Hepatocyte (in vitro differentiated cells): Measurements from ENCODE around the gene RBFOX2. TPM values are rescaled to one million over a fixed set of nuclear protein-coding genes. Genes with fewer than 3 reads are reported as not detected.

ENCODE experiments used
- DNase-seq: peaks from one replicate; pipeline ENCODE4 v3.0.0-alpha.2; 2016; ENCODE audit warnings: low spot score
- H2AFZ ChIP-seq: fragments of 200-600 bp; sonication (generic); 2 replicates; pipeline ENCODE4 v1.6.0; 2016; ENCODE audit warnings: antibody characterized with exemption, mild to moderate bottlenecking
- H3K27ac ChIP-seq: fragments of 200-600 bp; sonication (generic); 2 replicates; pipeline ENCODE4 v1.5.1; 2016; ENCODE audit warnings: mild to moderate bottlenecking
- H3K27me3 ChIP-seq: fragments of 200-600 bp; sonication (generic); 2 replicates; pipeline ENCODE4 v1.6.1; 2016
- H3K36me3 ChIP-seq: fragments of 200-600 bp; sonication (generic); replicated peaks from 2 replicates; pipeline ENCODE4 v1.5.1; 2016; ENCODE audit warnings: low read depth; ENCODE audit not compliant: insufficient read depth
- H3K4me1 ChIP-seq: fragments of 200-600 bp; sonication (generic); 2 replicates; pipeline ENCODE4 v1.5.1; 2016; ENCODE audit warnings: mild to moderate bottlenecking, moderate library complexity; ENCODE audit not compliant: insufficient read depth
- H3K4me2 ChIP-seq: fragments of 200-600 bp; sonication (generic); 2 replicates; pipeline ENCODE4 v1.6.0; 2016
- H3K4me3 ChIP-seq: fragments of 200-600 bp; sonication (generic); 2 replicates; pipeline ENCODE4 v1.5.1; 2016; ENCODE audit warnings: mild to moderate bottlenecking
- H3K79me2 ChIP-seq: fragments of 200-600 bp; sonication (generic); 2 replicates; pipeline ENCODE4 v1.6.0; 2017; ENCODE audit warnings: mild to moderate bottlenecking
- H3K9me2 ChIP-seq: fragments of 200-600 bp; sonication (generic); replicated peaks from 2 replicates; pipeline ENCODE4 v1.6.0; 2017; ENCODE audit warnings: mild to moderate bottlenecking; ENCODE audit not compliant: insufficient read depth
- H3K9me3 ChIP-seq: fragments of 200-600 bp; sonication (generic); 2 replicates; pipeline ENCODE4 v1.5.1; 2016; ENCODE audit warnings: low read depth, mild to moderate bottlenecking
- H4K20me1 ChIP-seq: fragments of 200-600 bp; sonication (generic); 2 replicates; pipeline ENCODE4 v1.6.0; 2016; ENCODE audit warnings: mild to moderate bottlenecking; ENCODE audit not compliant: insufficient read depth, poor library complexity, severe bottlenecking
- EZH2 ChIP-seq: fragments of 200-600 bp; sonication (generic); IDR thresholded peaks from 2 replicates; pipeline ENCODE4 v1.6.1; 2016; ENCODE audit warnings: antibody characterized with exemption, mild to moderate bottlenecking, borderline replicate concordance
- EZH2phosphoT487 ChIP-seq: fragments of 200-600 bp; sonication (generic); IDR thresholded peaks from one replicate; pipeline ENCODE4 v1.6.1; 2018; ENCODE audit warnings: antibody characterized with exemption, mild to moderate bottlenecking, low read depth, moderate library complexity; ENCODE audit not compliant: unreplicated experiment, severe bottlenecking
- WGBS: methylation state at CpG from one replicate; pipeline ENCODE4 v1.1.6; 2016; ENCODE audit warnings: low lambda C conversion rate; ENCODE audit errors: missing lambda C conversion rate; 5-methylcytosine and 5-hydroxymethylcytosine counted together
- polyA plus RNA-seq: library from polyadenylated mRNA; unstranded; fragments of >200 nt; fragmentation: Nextera tagmentation; extraction: Ambion mirVana; gene quantifications from 2 replicates; pipeline ENCODE4 v1.2.1, GENCODE V29; 2016
- total RNA-seq: library from RNA; depleted of rRNA; stranded (reverse); fragments of >200 nt; gene quantifications from 2 replicates; pipeline ENCODE4 v1.2.3, GENCODE V29; 2014
- TF ChIP-seq, protein P1 (sequence below): fragments of 200-600 bp; sonication (generic); IDR thresholded peaks from 2 replicates; pipeline ENCODE4 v1.5.1; 2016; ENCODE audit warnings: antibody characterized with exemption, mild to moderate bottlenecking; ENCODE audit not compliant: poor library complexity

Gene RBFOX2
- total and polyA plus RNA-seq, 2 experiments from 2014 or later, result 76.7 to 133 TPM

DNA sequence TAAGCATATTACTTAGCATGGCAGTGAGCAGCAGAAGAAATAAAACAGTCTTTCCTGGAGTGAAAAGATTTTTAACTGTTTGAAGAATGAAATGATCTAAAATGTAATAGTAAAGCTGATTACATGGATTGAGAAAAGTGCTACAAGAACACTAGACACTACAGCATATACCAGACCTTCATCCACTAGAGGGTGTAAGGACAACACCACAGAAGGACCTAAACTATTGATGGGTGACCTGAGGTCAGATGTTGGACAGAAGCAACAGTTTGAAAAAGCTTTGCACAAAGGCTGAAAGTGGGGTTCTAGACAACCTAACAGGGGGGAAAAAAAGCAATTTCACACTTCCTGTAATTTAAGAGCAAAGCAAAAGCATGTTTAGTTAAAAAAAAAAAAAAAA, 97.7 kb downstream of the RBFOX2 start:
- Histone ChIP-seq H3K79me2 (peaks cover 85% of the 10 kb centered on the region), H3K4me2 (no peak overlapping the region), H2AFZ (no peak overlapping the region), H3K9me2 (no peaks in the 10 kb centered on the region), H3K4me1 (peaks cover 3% of the 10 kb centered on the region), H3K4me3 (no peak overlapping the region), H3K9me3 (no peaks in the 10 kb centered on the region), H3K27ac (no peak overlapping the region), H3K36me3 (no peaks in the 10 kb centered on the region), H3K27me3 (no peaks in the 10 kb centered on the region), H4K20me1 (no peaks in the 10 kb centered on the region)
- TF ChIP-seq EZH2 (no peak), EZH2phosphoT487 (no peak)
- TF ChIP-seq, protein P1, sequence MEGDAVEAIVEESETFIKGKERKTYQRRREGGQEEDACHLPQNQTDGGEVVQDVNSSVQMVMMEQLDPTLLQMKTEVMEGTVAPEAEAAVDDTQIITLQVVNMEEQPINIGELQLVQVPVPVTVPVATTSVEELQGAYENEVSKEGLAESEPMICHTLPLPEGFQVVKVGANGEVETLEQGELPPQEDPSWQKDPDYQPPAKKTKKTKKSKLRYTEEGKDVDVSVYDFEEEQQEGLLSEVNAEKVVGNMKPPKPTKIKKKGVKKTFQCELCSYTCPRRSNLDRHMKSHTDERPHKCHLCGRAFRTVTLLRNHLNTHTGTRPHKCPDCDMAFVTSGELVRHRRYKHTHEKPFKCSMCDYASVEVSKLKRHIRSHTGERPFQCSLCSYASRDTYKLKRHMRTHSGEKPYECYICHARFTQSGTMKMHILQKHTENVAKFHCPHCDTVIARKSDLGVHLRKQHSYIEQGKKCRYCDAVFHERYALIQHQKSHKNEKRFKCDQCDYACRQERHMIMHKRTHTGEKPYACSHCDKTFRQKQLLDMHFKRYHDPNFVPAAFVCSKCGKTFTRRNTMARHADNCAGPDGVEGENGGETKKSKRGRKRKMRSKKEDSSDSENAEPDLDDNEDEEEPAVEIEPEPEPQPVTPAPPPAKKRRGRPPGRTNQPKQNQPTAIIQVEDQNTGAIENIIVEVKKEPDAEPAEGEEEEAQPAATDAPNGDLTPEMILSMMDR, result peak; percentile 68
- peak; percentile 68 for DNase-seq

GRCh38 chr22:35928285-35928798, 100.3 kb downstream of the RBFOX2 start:
- TF ChIP-seq, protein P1, result no peak
- TF ChIP-seq EZH2 (no peak), EZH2phosphoT487 (no peak)
- no peak overlapping the region for H2AFZ ChIP-seq
- H3K4me3 ChIP-seq, result no peak overlapping the region
- H3K27me3 ChIP-seq, result no peaks in the 10 kb centered on the region
- no peak overlapping the region for H3K4me2 ChIP-seq
- 78% methylated on average over 3 of the region's 3 CpGs for WGBS
- H3K9me2 ChIP-seq, result no peaks in the 10 kb centered on the region
- H3K9me3 ChIP-seq, result no peaks in the 10 kb centered on the region
- H3K79me2 ChIP-seq, result peaks cover 91% of the 10 kb centered on the region
- H3K4me1 ChIP-seq, result peaks cover 3% of the 10 kb centered on the region
- H4K20me1 ChIP-seq, result no peaks in the 10 kb centered on the region
- H3K27ac ChIP-seq, result no peak overlapping the region
- no peaks in the 10 kb centered on the region for H3K36me3 ChIP-seq
- no peak for DNase-seq

- H3K27ac ChIP-seq, result peak overlapping the region; percentile 22
- peaks cover 11% of the 10 kb centered on the region for H3K4me1 ChIP-seq
- no peaks in the 10 kb centered on the region for H3K9me2 ChIP-seq
- H3K9me3 ChIP-seq, result no peaks in the 10 kb centered on the region
- H2AFZ ChIP-seq, result no peak overlapping the region
- H3K27me3 ChIP-seq, result no peaks in the 10 kb centered on the region
- H3K4me3 ChIP-seq, result no peak overlapping the region
- no peaks in the 10 kb centered on the region for H3K36me3 ChIP-seq
- no peak overlapping the region for H3K4me2 ChIP-seq
- H4K20me1 ChIP-seq, result no peaks in the 10 kb centered on the region
- WGBS, result 73% methylated on average over 2 of the region's 2 CpGs
- TF ChIP-seq EZH2phosphoT487, result no peak
- TF ChIP-seq EZH2, result no peak
- TF ChIP-seq, protein P1, result no peak
- peaks cover 84% of the 10 kb centered on the region for H3K79me2 ChIP-seq
- DNase-seq, result no peak
Observed at GRCh38 chr22:35923026-35923425, 105.6 kb downstream of the RBFOX2 start.

DNA sequence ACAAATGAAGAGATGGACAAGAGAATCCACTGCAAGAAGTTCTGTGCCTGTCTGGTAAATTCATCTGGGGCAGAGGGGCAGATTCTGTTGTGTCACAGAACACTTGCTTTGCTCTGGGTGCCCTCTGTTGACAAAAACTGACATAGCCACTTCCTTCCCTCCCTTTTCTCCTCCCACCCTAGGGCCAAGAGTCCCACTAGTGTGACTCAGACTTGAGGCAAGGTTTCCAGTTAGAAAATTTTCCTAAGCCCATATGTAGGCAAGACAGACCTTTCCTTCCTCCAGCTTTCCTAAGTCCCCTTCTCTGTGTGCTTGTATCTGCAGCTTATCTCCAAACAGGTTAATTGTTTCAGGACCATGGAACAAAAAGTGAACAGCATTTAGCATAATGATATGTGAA, 106.8 kb downstream of the RBFOX2 start:
- no peaks in the 10 kb centered on the region for H3K9me3 ChIP-seq
- peaks cover 86% of the 10 kb centered on the region for H3K79me2 ChIP-seq
- no peaks in the 10 kb centered on the region for H3K27me3 ChIP-seq
- H3K4me1 ChIP-seq, result peaks cover 8% of the 10 kb centered on the region
- H3K36me3 ChIP-seq, result no peaks in the 10 kb centered on the region
- peak overlapping the region; percentile 68 for H3K27ac ChIP-seq
- H2AFZ ChIP-seq, result no peak overlapping the region
- H3K4me3 ChIP-seq, result no peak overlapping the region
- H3K9me2 ChIP-seq, result no peaks in the 10 kb centered on the region
- TF ChIP-seq, protein P1, result peak; percentile 63
- TF ChIP-seq EZH2phosphoT487 (no peak), EZH2 (no peak)
- peak; percentile 87 for DNase-seq
- H4K20me1 ChIP-seq, result no peaks in the 10 kb centered on the region
- H3K4me2 ChIP-seq, result no peak overlapping the region
